Measurements from ENCODE around the gene DNAJC3.
"Not testable (repeated sequence)": the region's sequence is repeated elsewhere in the genome, so short reads cannot be mapped to it uniquely, and the experiment has no call there.

The DNAJC3 gene, protein sequence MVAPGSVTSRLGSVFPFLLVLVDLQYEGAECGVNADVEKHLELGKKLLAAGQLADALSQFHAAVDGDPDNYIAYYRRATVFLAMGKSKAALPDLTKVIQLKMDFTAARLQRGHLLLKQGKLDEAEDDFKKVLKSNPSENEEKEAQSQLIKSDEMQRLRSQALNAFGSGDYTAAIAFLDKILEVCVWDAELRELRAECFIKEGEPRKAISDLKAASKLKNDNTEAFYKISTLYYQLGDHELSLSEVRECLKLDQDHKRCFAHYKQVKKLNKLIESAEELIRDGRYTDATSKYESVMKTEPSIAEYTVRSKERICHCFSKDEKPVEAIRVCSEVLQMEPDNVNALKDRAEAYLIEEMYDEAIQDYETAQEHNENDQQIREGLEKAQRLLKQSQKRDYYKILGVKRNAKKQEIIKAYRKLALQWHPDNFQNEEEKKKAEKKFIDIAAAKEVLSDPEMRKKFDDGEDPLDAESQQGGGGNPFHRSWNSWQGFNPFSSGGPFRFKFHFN
- 66.1 to 102 (median 72.9) reads per million in 4 donors for total RNA-seq

GRCh38 chr13:95676762-95677563, at the start of gene DNAJC3:
TSS of gene DNAJC3 (plus strand) at chr13:95677139. CDS start at chr13:95677256, 117 bp downstream.
- peak; percentile 96 to 98 (median 97) for DNase-seq

DNA sequence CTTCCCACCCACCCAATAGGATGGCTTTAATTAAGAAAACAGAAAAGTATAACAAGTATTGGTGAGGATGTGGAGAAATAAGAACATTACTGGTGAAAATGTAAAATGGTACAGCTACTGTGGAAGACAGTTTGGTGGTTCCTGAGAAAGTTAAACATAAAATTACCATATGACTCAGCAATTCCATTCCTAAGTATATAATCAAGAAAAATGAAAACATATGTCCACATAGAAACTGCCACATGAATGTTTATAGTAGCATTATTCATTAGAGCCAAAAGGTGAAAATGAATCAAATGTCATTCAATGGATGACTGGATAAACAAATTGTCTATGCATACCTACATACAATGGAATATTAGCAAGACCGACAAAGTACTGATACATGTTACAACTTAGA, 49.3 kb upstream of the DNAJC3 start:
- no peak for DNase-seq

- no peak for DNase-seq
Measured at GRCh38 chr13:95628488-95628887, 48.5 kb upstream of the DNAJC3 start.

DNA sequence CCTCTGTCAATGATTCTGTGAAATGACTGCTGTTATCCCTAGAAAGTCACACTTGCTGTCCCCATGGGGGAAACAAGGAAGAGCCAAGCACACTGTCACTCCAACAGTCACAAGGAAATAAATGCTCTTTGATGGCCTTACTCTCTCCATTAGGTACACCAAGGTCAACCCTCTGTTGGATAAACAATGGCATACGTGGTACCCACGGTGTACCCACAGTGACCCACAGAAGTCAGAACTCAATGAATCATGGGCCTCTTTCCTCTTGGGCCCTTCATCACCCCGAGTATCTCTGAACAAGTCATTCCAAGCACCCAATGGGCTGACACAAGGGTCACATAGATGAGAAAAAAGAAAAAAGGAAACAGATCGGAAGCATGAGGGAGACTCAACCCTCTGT, 47.9 kb upstream of the DNAJC3 start:
- DNase-seq = no peak

DNA sequence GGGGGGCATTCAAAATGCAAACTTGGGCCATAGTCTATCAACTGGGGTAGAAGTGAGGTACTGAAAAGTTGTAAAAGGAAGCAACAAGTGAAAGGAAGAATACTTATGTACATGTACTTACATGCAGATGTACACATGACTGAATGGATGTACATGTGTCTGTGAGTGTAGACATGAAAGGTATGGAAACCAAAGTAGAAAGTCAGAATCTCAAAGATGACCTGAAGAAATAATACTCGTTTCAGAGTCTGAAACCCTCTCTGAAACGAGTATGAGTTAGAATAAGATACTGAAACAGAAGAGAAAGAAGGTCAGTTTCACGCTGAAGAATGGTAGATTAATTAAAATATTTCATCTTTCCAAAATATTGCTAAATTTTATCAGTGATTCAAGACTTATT, 46.3 kb upstream of the DNAJC3 start:
- no peak for DNase-seq

GRCh38 chr13:95636853-95637252, 40.1 kb upstream of the DNAJC3 start:
- peak in 1 of 5 donors; percentile 11 for DNase-seq

- DNase-seq = no peak
Measured at GRCh38 chr13:95641291-95642027, 35.5 kb upstream of the DNAJC3 start.

DNA sequence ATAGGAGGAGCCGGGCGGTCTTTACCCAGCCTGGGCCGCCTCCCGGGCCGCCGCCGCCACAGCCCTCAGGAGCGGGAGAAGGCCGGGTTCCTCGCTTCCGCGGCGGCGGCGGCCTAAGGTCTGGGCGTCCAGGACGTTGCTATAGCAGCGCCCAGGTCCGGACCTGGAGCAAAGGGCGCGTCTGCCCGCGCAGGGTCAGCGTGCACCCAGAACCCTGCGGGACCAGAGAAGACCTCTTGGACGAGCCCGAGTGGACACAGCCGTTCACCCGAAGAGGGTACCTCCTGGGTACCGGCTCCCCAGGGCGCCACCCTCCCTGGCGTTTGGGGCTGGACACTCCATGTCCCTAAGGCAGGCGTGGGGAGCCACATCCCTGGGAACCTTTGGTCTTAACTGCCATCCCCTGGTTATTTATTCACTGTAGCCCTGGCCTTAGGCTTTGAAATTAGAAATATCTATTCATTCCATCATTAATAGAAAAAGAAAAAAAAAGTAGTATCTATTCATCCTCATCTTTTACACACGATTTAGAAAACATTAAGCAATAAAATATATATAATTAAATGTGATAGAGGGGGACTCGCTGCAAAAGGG, 34.8 kb upstream of the DNAJC3 start:
- DNase-seq = no peak

GRCh38 chr13:95642999-95643398, 33.9 kb upstream of the DNAJC3 start:
- DNase-seq = no peak

- DNase-seq = no peak
Measured at GRCh38 chr13:95643571-95643935, 33.4 kb upstream of the DNAJC3 start.

- no peak for DNase-seq
Measured at GRCh38 chr13:95643936-95644598, 32.9 kb upstream of the DNAJC3 start.

GRCh38 chr13:95644601-95645052, 32.3 kb upstream of the DNAJC3 start, which contains the start of gene DZIP1:
TSS of gene DZIP1 (minus strand) at chr13:95644706. CDS start at chr13:95642029, 2,677 bp downstream.
- DNase-seq = peak in 1 of 5 donors; percentile 29

- no peak for DNase-seq
Measured at GRCh38 chr13:95647321-95647720, 29.6 kb upstream of the DNAJC3 start.

GRCh38 chr13:95650696-95651095, 26.2 kb upstream of the DNAJC3 start:
- DNase-seq = no peak

DNA sequence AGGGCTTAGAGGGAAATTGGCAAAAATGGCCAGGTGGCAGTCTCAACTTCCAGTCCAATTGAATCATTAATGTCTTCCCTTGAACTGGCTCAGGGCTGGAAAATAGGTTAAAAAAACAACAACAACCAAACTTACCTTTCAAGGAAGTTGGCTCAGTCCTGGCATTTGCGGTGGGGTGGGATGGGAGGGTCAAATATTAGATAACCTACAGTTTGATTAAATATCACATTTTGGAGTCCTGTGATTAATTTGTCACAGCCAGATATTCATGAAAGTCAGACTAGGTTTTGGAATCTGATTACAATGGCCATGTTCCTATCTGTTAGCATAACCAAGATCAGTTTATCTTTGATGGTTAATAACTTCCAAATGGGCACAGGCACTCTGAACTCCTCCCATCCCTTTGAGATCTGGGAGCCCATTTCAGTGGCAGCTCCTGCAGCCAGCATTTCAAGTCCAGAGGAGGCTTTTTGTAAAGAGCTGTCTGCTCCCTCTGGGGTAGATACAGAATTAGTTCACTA, 24.6 kb upstream of the DNAJC3 start:
- no peak for DNase-seq

DNA sequence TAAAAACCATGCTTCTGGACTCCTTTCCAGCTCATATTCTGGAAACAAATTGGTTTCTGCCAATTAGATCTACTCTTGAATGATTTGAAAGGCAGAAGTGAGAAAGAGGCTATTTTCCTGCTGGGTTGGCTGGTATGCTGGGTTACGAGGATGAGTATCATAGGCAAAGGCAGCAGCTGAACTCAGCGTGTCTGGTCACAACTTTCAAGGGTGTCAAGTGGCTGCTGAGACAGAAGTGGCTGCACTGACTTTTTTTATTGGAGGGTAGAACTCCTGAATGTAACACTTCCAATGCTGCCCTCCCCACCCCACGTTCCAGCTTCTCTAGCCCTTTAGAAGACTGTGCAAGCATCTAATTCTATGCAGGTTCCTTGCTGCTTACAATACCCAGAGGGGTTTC, 24.1 kb upstream of the DNAJC3 start:
- no peak for DNase-seq

GRCh38 chr13:95656386-95657015, 20.4 kb upstream of the DNAJC3 start:
- no peak for DNase-seq

GRCh38 chr13:95659500-95659899, 17.4 kb upstream of the DNAJC3 start:
- DNase-seq = no peak

DNA sequence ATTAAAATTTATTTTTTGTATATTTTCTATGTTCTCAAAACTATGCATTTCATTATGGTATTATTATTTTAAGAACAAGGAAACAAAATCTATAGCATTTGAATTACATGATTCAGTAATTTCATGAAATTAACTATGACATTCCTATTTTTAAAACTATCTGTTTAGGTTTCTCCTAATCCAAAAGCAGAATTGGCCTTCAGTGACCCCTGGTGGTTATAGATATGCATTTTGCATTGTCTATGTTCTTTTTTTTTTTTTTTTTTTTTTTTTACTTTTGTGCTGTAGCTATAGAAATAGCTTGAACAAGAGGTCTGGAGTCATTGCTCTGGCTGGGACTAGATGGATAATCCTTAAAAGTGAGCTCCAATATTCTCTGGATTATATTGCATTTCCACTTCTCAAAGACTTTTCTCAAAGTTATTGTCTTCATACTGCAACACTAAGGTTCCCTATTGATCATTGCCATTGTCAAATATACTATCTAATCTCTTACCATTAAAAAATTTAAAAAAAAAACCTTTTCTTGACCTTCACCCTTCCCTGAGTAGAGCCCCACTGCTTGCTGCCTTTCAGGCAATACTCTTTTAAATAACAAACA, 15.9 kb upstream of the DNAJC3 start:
- peak in 2 of 5 donors; percentile 7 to 12 for DNase-seq

DNA sequence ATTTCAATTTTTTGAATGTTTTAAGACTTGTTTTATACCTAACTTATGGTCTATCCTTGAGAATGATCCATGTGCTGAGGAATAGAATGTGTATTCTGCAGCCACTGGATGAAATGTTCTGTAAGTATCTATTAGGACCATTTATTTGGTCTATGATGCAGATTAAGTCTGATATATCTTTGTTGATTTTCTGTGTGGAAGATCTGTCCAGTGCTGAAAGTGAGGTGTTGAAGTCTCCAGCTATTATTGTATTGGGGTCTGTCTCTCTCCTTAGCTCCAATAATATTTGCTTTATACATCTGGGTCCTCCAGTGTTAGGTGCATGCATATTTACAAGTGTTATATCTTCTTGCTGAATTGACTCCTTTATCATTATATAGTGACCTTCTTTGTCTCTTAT, 9.7 kb upstream of the DNAJC3 start:
- DNase-seq = not testable (repeated sequence)

DNA sequence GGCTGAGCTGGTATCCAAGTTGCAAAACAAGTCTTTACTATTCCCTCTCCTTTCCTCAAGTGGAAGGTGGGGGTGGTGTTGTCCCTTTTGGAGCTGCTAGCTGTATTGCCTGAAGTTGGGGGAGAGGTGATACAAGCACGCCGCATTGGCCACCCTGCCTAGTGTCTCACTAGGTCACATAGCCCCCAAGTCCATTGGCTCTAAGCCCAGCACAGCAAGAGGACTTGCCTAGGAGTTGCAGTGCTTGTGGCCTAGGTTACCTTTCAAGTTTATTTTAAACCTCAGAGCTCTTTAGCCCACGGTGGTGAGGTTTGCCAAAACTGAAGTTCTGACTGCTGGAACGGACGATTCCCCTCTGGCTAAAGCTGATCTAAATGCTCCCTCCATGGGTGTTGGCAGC, 5.3 kb upstream of the DNAJC3 start:
- DNase-seq = no peak
